Testis (tissue), 2 donors: ENCODE data around the gene LUC7L3.

ENCODE experiments used
- CTCF ChIP-seq, 3 experiments: fragments of 450-650 bp in 2 of 3; fragments of 200-600 bp in 1 of 3; sonication (generic) in 1 of 3; IDR thresholded peaks; one replicate each; pipeline ENCODE4 v1.5.1; 2016 to 2019; ENCODE audit warnings: antibody characterized with exemption in 3 of 3, mild to moderate bottlenecking in 2 of 3, moderate library complexity in 1 of 3
- POLR2A ChIP-seq: fragments of 450-650 bp; IDR thresholded peaks from one replicate; pipeline ENCODE4 v1.6.1; 2017; ENCODE audit warnings: antibody characterized with exemption, mild to moderate bottlenecking, moderate library complexity

GRCh38 chr17:50722746-50723145 lies 3.3 kb downstream of the LUC7L3 start:
- TF ChIP-seq CTCF (IDR thresholded peaks at IDR 0.05) (no peak), POLR2A (no peak)
